CD4-positive, CD25-positive, alpha-beta regulatory T cell (primary cell): ENCODE measurements around the gene CHCHD4. TPM values are rescaled to one million over a fixed set of nuclear protein-coding genes. Genes with fewer than 3 reads are reported as not detected.

Experiments
- ATAC-seq, 2 donors: fragments of 150-1000 bp; cut with Tn5 transposase; one replicate each; pipeline ENCODE4 v1.10.0; 2021; ENCODE audit warnings: low read depth in 2 of 2, moderate number of reproducible peaks in 2 of 2, moderate library complexity in 1 of 2
- DNase-seq, 3 donors: peaks; one replicate each; pipeline versions ENCODE4 v3.0.0 to v3.0.0-alpha.2; 2012 to 2022; ENCODE audit warnings: mixed read lengths in 1 of 3
- H3K27ac ChIP-seq: one replicate; pipeline ENCODE4 v1.7.0; 2013; ENCODE audit warnings: mild to moderate bottlenecking, low read length; ENCODE audit not compliant: insufficient read depth, poor library complexity, severe bottlenecking
- H3K27me3 ChIP-seq: one replicate; pipeline ENCODE4 v1.7.0; 2013; ENCODE audit warnings: low read length; ENCODE audit not compliant: control insufficient read depth, insufficient read depth
- H3K36me3 ChIP-seq: one replicate; pipeline ENCODE4 v1.7.0; 2013; ENCODE audit warnings: mild to moderate bottlenecking, low read length, moderate library complexity; ENCODE audit not compliant: control insufficient read depth, insufficient read depth
- H3K4me1 ChIP-seq: 2 replicates; pipeline ENCODE4 v1.7.0; 2013; ENCODE audit warnings: mild to moderate bottlenecking, low read length; ENCODE audit not compliant: insufficient read depth, control insufficient read depth, poor library complexity, severe bottlenecking
- H3K4me3 ChIP-seq: one replicate; pipeline ENCODE4 v1.7.0; 2013; ENCODE audit warnings: low read depth, mild to moderate bottlenecking, low read length, moderate library complexity
- H3K9me3 ChIP-seq, 2 experiments: 1 replicate in 1 of 2; 2 replicates in 1 of 2; pipeline ENCODE4 v1.7.0; 2013; ENCODE audit warnings: low read length in 2 of 2, mild to moderate bottlenecking in 1 of 2, moderate library complexity in 1 of 2; ENCODE audit not compliant: control insufficient read depth in 2 of 2
- H3K27ac Mint-ChIP-seq, 3 donors: one replicate each; pipeline ENCODE4 v1.8.0; 2020 to 2022; ENCODE audit warnings: mild to moderate bottlenecking in 3 of 3, mixed read lengths in 3 of 3, moderate library complexity in 2 of 3
- H3K27me3 Mint-ChIP-seq: one replicate; pipeline ENCODE4 v1.8.0; 2022; ENCODE audit warnings: mild to moderate bottlenecking, mixed read lengths
- H3K36me3 Mint-ChIP-seq: one replicate; pipeline ENCODE4 v1.8.0; 2020; ENCODE audit warnings: mixed read lengths
- H3K4me1 Mint-ChIP-seq, 4 donors: one replicate each; pipeline ENCODE4 v1.8.0; 2020 to 2022; ENCODE audit warnings: mixed read lengths in 4 of 4, mild to moderate bottlenecking in 1 of 4
- H3K4me3 Mint-ChIP-seq, 4 donors: one replicate each; pipeline ENCODE4 v1.8.0; 2020 to 2022; ENCODE audit warnings: mild to moderate bottlenecking in 4 of 4, mixed read lengths in 4 of 4, moderate library complexity in 3 of 4
- H3K9me3 Mint-ChIP-seq, 7 donors: one replicate each; pipeline ENCODE4 v1.8.0; 2020 to 2022; ENCODE audit warnings: mixed read lengths in 7 of 7, mild to moderate bottlenecking in 3 of 7, moderate library complexity in 2 of 7
- polyA plus RNA-seq, 4 donors: library from polyadenylated mRNA; unstranded; fragments of 300-500 nt; fragmentation: Illumina TruSeq; gene quantifications; one replicate each; pipeline ENCODE4 v1.2.3, GENCODE V29; 2021
- total RNA-seq: library from RNA; stranded (reverse); gene quantifications from one replicate; pipeline ENCODE4 v1.2.3, GENCODE V29; 2022

Gene CHCHD4
- total and polyA plus RNA-seq, 5 donors from 2014 or later: 3.6 to 21.1 (median 12.2) TPM

DNA sequence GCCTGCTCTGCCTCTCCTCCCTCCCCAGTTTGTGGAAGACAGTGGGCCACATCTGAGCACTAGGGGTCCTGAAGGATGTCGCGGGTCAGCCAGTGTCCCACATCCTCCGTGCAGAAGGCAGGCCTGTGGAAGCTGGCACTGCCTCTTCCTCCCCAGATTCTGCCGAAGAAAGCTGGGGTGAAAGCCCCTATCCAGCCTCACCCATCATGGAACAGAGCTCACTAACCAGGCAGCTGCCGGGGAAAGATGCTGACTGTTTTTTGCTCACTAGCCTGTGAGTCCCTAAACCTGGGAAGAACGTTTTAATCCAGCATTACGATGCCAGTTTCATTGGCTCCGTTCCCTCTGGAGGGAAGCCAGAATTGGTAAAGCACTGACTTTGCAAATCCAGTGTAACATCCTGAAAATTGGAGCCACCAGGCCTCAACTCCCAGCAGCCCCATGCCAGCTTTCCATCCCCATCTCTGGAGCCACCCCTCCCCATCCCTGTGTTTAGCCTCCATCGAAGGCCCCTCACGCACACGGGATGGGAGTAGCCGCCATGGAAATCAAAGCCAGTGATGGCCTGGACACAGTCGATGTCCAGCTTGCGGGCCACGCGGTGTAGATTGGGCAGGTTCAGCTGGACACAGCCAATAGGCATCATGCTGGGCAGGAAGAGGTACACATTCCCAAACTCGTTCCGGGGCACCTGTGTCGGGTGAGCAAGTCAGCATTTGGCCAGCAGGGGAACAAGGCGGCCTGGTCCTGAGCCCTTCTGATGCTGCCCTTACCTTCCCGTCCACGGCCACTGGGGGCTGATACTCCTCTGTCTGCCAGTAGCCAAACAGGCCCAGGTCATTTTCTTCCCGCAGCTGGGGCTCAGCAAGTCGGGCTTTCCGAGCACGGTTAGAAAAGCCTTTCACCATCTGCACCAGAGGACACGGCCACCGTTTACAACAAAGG, 23.6 kb upstream of the CHCHD4 start:
- DNase-seq: no peak
- Histone ChIP-seq H3K4me3 (no peak overlapping the region), H3K27ac (no peak overlapping the region), H3K9me3 (no peaks in the 10 kb centered on the region), H3K4me1 (peaks cover 28% of the 10 kb centered on the region), H3K27me3 (no peaks in the 10 kb centered on the region), H3K36me3 (peaks cover 54% of the 10 kb centered on the region)
- Mint-ChIP-seq H3K27me3 (no peaks in the 10 kb centered on the region), H3K27ac (peak overlapping the region in 2 of 3 donors; percentile 42 to 98), H3K36me3 (peaks cover 36% of the 10 kb centered on the region), H3K9me3 (peaks cover 0 to 1% (median 0%) of the 10 kb centered on the region in 7 donors), H3K4me3 (no peak overlapping the region), H3K4me1 (peaks cover 10 to 29% (median 17%) of the 10 kb centered on the region in 4 donors)
- ATAC-seq: no peak

DNA sequence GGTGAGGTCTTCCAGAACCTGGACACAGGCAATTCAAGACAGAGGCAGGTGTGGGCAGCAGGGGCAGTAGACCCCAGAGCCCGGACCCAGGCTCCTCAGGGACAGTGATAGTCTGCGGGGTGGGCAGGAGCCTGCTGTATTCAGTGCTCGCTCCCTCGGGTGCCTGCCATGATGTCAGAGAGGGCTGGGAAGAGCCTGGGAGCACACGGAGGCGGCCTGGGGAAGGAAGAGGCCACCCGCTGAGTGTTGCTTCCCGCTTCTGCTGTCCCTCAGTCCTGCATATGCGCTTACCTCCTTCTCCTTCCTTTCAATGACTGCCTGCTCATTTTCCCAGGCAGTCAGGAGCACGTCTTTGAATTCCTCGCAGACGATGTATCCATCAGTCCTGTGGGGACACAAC, 22.9 kb upstream of the CHCHD4 start:
- Histone ChIP-seq H3K9me3 (no peaks in the 10 kb centered on the region), H3K27me3 (no peaks in the 10 kb centered on the region), H3K4me3 (no peak overlapping the region), H3K4me1 (peaks cover 35% of the 10 kb centered on the region), H3K36me3 (peaks cover 49% of the 10 kb centered on the region), H3K27ac (no peak overlapping the region)
- H3K4me3 Mint-ChIP-seq: no peak overlapping the region
- ATAC-seq (no peak), DNase-seq (no peak)
- H3K36me3 Mint-ChIP-seq: peaks cover 36% of the 10 kb centered on the region
- no peaks in the 10 kb centered on the region for H3K27me3 Mint-ChIP-seq
- H3K9me3 Mint-ChIP-seq: peaks cover 0 to 1% (median 0%) of the 10 kb centered on the region in 7 donors
- peaks cover 17 to 36% (median 23%) of the 10 kb centered on the region in 4 donors for H3K4me1 Mint-ChIP-seq
- H3K27ac Mint-ChIP-seq: peak overlapping the region; percentile 87 to 98 (median 98)

DNA sequence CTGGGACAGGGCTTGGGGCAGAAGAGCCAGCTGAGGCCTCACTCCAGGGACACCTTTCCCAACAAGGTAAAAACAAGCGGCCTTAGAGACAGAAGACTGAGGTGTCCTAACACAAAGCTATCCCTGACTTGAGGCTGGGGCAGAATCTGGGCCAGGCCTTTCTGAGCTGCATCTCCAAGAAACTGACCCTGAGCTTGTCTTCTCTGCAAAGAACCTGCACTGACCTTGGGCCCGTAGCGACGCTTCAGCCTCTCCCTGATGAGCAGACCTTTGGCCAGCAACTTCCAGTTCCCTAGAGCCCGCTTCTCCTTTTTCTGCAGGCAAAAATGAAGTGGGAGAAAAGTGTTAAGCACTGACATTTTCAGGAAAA, 22.4 kb upstream of the CHCHD4 start:
- H3K36me3 ChIP-seq: peaks cover 46% of the 10 kb centered on the region
- no peaks in the 10 kb centered on the region for H3K27me3 Mint-ChIP-seq
- no peak overlapping the region for H3K4me3 ChIP-seq
- H3K27me3 ChIP-seq: no peaks in the 10 kb centered on the region
- DNase-seq (no peak), ATAC-seq (no peak)
- peaks cover 23 to 42% (median 28%) of the 10 kb centered on the region in 4 donors for H3K4me1 Mint-ChIP-seq
- H3K36me3 Mint-ChIP-seq: peaks cover 36% of the 10 kb centered on the region
- peaks cover 0 to 1% (median 0%) of the 10 kb centered on the region in 7 donors for H3K9me3 Mint-ChIP-seq
- H3K4me3 Mint-ChIP-seq: peak overlapping the region in 1 of 4 donors; percentile 46
- peak overlapping the region; percentile 87 to 98 (median 98) for H3K27ac Mint-ChIP-seq
- H3K27ac ChIP-seq: no peak overlapping the region
- peaks cover 41% of the 10 kb centered on the region for H3K4me1 ChIP-seq
- no peaks in the 10 kb centered on the region for H3K9me3 ChIP-seq

DNA sequence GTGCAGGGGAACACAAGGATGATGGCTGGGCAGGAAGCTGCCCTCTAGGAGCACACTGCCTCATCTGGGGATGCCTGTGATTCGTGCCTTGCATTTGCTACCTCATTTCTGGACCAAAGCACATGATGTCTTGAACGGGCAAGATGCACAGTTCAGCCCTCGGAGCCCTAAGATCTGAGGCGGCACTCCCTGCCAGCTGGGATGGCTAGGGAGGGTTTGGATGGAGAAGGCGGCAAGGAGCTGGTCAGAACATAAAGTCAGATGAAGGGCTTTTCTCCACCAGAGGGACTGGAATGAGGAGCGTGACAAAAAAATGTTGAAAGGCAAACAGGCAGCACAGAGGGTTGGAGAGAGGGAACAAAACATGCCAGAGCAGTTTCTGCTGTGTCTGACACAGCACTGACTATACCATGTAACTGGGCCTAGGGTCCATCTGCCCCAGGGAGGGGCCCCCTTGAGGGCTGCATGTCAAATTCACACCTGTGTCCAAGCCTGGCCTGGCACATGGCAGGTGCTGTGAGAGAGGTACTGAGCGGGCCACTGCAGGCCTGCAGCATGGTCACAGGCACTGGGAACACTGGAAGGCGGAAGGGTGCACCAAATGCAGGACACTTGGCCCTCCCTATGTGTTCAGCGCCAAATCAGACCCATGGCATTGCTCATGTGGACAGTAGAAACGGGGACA, 21.9 kb upstream of the CHCHD4 start:
- no peak for ATAC-seq
- Mint-ChIP-seq H3K36me3 (peaks cover 39% of the 10 kb centered on the region), H3K27me3 (no peaks in the 10 kb centered on the region)

DNA sequence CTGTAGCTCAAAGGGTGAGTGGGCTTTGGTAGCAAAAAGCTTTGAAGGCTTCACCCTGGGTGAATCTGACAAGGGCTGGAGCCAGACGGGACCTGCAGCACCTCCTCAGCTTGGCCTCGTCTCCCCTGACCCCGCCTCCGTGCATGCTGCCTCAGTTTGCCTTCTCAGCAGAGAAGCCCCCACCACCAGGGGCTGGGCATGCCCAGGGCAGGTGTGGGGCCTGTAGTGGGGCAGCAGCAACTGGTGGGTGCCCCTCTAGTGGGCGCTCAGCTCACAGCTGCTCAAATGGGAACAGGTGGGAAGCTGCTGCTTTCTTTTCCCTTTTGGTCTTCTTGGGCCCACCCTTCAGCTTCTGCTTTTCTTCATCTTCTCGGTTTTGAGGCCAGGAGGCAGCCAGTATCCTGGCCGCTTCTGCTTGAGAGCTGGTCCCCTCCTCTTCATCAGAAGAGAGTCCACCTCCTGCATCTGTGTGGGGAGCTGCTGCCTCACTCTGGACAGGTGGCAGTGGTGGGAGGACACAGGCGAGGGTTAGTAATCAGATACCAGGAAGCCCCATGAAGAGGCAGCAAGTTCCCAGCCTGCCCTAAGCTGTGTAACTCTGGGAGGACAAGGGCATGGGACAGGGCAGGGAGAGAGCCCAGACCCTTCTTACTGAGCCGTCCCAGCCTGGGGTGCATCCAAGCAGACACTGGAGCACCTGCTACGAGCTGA, 21.2 kb upstream of the CHCHD4 start:
- H3K4me1 ChIP-seq: peaks cover 53% of the 10 kb centered on the region
- DNase-seq: no peak
- peak overlapping the region; percentile 99 for H3K27ac ChIP-seq
- no peaks in the 10 kb centered on the region for H3K9me3 ChIP-seq
- peak overlapping the region; percentile 87 to 98 (median 98) for H3K27ac Mint-ChIP-seq
- no peak for ATAC-seq
- H3K27me3 Mint-ChIP-seq: no peaks in the 10 kb centered on the region
- peaks cover 37% of the 10 kb centered on the region for H3K36me3 Mint-ChIP-seq
- H3K27me3 ChIP-seq: no peaks in the 10 kb centered on the region
- H3K4me1 Mint-ChIP-seq: peaks cover 23 to 54% (median 38%) of the 10 kb centered on the region in 4 donors
- no peak overlapping the region for H3K4me3 Mint-ChIP-seq
- peaks cover 40% of the 10 kb centered on the region for H3K36me3 ChIP-seq
- peaks cover 0 to 1% (median 0%) of the 10 kb centered on the region in 7 donors for H3K9me3 Mint-ChIP-seq
- peak overlapping the region; percentile 69 for H3K4me3 ChIP-seq

More for the DNA sequence above, 21.9 kb upstream of the CHCHD4 start:
- H3K27me3 ChIP-seq: no peaks in the 10 kb centered on the region
- Mint-ChIP-seq H3K27ac (peak overlapping the region; percentile 87 to 98 (median 98)), H3K4me1 (peaks cover 23 to 47% (median 33%) of the 10 kb centered on the region in 4 donors), H3K9me3 (peaks cover 0 to 1% (median 0%) of the 10 kb centered on the region in 7 donors), H3K4me3 (no peak overlapping the region)
- H3K27ac ChIP-seq: peak overlapping the region; percentile 99
- no peaks in the 10 kb centered on the region for H3K9me3 ChIP-seq
- peaks cover 45% of the 10 kb centered on the region for H3K36me3 ChIP-seq
- DNase-seq: no peak
- H3K4me3 ChIP-seq: no peak overlapping the region
- H3K4me1 ChIP-seq: peaks cover 46% of the 10 kb centered on the region

DNA sequence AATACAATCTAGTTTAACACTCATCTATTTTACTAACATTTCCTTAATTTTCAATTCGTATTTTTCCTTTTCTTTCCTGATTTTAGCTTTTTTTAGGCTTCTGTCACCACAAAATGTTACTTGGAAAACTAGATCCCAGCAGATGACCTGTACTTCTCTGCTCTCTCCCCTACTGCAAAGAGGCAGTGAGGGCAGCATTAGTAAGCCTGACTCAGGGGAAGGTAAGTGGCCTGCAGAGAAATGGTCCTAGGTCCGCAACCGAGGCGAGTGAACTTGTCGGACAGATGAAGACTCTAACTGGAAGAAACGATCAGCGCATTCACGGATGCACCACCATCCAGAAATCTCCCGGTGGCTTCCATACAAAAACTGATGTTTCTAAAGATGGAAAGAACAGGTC, 20.6 kb upstream of the CHCHD4 start:
- DNase-seq (no peak), ATAC-seq (no peak)
- H3K27ac ChIP-seq: peak overlapping the region; percentile 99
- H3K27me3 ChIP-seq: no peaks in the 10 kb centered on the region
- H3K4me3 ChIP-seq: peak overlapping the region; percentile 69
- H3K27me3 Mint-ChIP-seq: no peaks in the 10 kb centered on the region
- H3K27ac Mint-ChIP-seq: peak overlapping the region; percentile 97 to 98 (median 98)
- peaks cover 0 to 1% (median 0%) of the 10 kb centered on the region in 7 donors for H3K9me3 Mint-ChIP-seq
- H3K36me3 ChIP-seq: peaks cover 34% of the 10 kb centered on the region
- peaks cover 23 to 59% (median 39%) of the 10 kb centered on the region in 4 donors for H3K4me1 Mint-ChIP-seq
- no peaks in the 10 kb centered on the region for H3K9me3 ChIP-seq
- peaks cover 55% of the 10 kb centered on the region for H3K4me1 ChIP-seq
- peaks cover 31% of the 10 kb centered on the region for H3K36me3 Mint-ChIP-seq
- peak overlapping the region in 3 of 4 donors; percentile 71 to 85 (median 84) for H3K4me3 Mint-ChIP-seq

DNA sequence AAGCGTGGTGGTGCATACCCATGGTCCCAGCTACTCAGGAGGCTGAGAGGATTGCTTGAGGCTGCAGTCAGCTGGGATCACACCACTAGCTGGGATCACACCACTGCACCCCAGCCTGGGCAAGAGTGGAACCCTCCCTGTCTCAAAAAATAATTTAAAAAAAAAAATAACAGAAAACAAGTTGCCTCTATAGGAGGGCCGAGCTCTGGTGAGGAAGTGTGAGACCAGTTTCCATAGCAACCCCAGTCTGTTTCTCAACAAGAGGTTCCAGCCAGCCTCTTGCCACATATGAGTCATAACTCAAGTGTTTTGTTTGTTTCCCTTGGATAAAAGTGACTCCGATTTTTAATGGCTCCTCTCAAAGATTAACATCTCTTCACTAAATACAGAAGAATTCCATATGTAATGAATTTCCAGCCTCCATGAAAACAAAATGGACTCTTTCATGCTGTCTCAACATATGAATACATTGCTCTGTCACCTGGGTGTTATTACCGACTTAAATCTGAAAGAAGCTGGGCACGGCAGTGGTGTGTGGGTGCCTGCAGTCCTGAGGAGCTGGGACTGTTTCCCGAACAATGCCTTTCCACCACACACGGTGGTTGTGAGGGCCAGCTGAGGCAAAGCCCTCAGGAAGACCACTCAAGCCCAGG, 19.9 kb upstream of the CHCHD4 start:
- Mint-ChIP-seq H3K27ac (peak overlapping the region; percentile 97 to 98 (median 98)), H3K4me3 (peak overlapping the region; percentile 61 to 85 (median 78))

More for the DNA sequence above, 19.9 kb upstream of the CHCHD4 start:
- Mint-ChIP-seq H3K9me3 (peaks cover 0 to 1% (median 0%) of the 10 kb centered on the region in 7 donors), H3K36me3 (peaks cover 32% of the 10 kb centered on the region), H3K27me3 (no peaks in the 10 kb centered on the region), H3K4me1 (peaks cover 23 to 59% (median 39%) of the 10 kb centered on the region in 4 donors)
- Histone ChIP-seq H3K9me3 (no peaks in the 10 kb centered on the region), H3K27ac (peak overlapping the region; percentile 99), H3K36me3 (peaks cover 39% of the 10 kb centered on the region), H3K4me1 (peaks cover 55% of the 10 kb centered on the region), H3K4me3 (peak overlapping the region; percentile 69), H3K27me3 (no peaks in the 10 kb centered on the region)
- peak; percentile 69 to 91 (median 90) for DNase-seq
- ATAC-seq: peak; percentile 85 to 89
